Activated CD4-positive, alpha-beta T cell treated with anti-CD3 and anti-CD28 coated beads for 4 hours (primary cell): ENCODE measurements around the gene SPATA31A6.
"Not testable (repeated sequence)": the region's sequence is repeated elsewhere in the genome, so short reads cannot be mapped to it uniquely, and the experiment has no call there.

Experiments
- DNase-seq, 2 donors: peaks; one replicate each; pipeline ENCODE4 v3.0.0-alpha.2; 2020

SPATA31A6 gene

GRCh38 chr9:42183359-42183758 lies at the start of gene SPATA31A6:
TSS of gene SPATA31A6 (plus strand) at chr9:42183659. CDS start at chr9:42183688, 29 bp downstream.
- DNase-seq, result not testable (repeated sequence)

- DNase-seq, result not testable (repeated sequence)
These were observed 23.2 kb upstream of the SPATA31A6 start for GRCh38 chr9:42160299-42160698.

GRCh38 chr9:42219861-42220260 lies 36.4 kb downstream of the SPATA31A6 start:
- not testable (repeated sequence) for DNase-seq

- DNase-seq, result not testable (repeated sequence)
These were observed 39.8 kb downstream of the SPATA31A6 start for GRCh38 chr9:42223230-42223629.

GRCh38 chr9:42233031-42233430 lies 49.6 kb downstream of the SPATA31A6 start:
- DNase-seq, result not testable (repeated sequence)

- DNase-seq, result not testable (repeated sequence)
These were observed 51.2 kb downstream of the SPATA31A6 start for GRCh38 chr9:42234610-42235009.

GRCh38 chr9:42235352-42235991 lies 52.0 kb downstream of the SPATA31A6 start:
- not testable (repeated sequence) for DNase-seq

GRCh38 chr9:42236097-42236496 lies 52.6 kb downstream of the SPATA31A6 start:
- DNase-seq, result not testable (repeated sequence)

GRCh38 chr9:42237381-42237780 lies 53.9 kb downstream of the SPATA31A6 start:
- DNase-seq, result not testable (repeated sequence)

GRCh38 chr9:42238862-42239261 lies 55.4 kb downstream of the SPATA31A6 start:
- not testable (repeated sequence) for DNase-seq
